ENCODE measurements around the gene TTC22.

The TTC22 gene

DNA sequence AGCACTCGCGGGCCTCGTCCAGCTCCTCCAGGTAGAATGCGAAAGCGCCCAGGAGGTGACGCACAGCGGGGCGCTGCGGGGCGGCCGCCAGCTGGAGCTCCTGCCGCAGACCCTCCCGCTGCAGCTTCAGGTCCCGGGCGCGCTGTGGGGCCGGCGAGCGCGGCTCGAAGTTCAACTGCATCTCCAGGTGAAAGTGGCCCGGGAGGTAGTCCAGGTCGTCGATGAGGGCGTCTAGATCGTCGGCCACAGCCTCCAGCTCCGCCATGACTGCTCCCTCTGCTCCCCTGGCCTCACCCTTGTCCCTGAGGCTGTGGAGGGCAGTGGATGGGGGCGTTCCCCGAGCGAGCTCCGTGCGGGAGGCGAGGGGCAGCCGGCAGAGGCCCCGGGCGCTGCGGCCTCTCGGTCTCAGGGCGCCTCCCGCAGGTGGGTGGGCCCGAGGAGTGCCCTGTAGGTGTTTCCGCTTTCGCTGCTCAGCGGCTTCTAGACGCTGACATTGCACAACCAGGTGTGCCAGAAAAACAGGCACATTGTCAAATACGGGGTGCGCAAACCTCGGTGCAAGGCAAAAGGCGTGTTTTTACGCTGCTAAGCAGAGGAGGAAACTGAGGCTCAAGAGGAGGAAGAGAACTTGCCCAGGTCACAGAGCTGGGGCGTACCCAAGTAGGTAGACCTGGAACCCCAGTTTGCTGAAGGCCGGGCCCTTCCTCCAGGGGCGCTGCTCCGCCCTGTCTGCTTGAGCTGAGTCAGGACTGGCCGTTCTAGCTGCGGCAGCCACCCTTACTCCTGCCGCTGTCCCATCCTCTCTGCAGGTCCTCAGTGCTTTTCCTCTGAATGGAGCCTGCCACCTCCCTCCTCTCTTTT is at the start of gene TTC22:
Gene TTC22 (minus strand): TSS at position 425 of the 861 bp plus-strand sequence. CDS start 160 bp downstream, at position 265.
- in situ Hi-C loops (cut with HindIII; ENCODE audit: low sequenced_read_pairs) = no loop called here

DNA sequence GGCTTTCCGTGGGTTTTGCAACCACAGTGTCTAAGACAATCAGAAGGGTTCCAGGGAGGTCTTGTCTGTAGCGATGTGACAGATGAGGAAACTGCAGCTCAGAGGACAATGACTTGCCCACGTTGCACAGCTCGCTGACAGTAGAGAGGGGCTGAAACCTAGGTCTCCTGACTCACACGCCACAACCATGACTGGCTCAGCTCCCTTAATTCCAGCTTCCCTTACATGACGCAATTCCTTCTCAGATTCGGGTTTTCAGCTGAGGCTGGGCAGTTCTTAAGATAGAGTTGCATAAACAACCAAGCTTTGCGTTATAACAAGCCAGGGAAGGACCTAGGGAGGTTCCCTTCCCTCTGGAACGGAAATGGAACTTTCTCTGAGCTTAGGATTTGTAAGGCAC is 49.6 kb upstream of the TTC22 start:
- in situ Hi-C loops (cut with HindIII; ENCODE audit: low sequenced_read_pairs) = no loop called here

DNA sequence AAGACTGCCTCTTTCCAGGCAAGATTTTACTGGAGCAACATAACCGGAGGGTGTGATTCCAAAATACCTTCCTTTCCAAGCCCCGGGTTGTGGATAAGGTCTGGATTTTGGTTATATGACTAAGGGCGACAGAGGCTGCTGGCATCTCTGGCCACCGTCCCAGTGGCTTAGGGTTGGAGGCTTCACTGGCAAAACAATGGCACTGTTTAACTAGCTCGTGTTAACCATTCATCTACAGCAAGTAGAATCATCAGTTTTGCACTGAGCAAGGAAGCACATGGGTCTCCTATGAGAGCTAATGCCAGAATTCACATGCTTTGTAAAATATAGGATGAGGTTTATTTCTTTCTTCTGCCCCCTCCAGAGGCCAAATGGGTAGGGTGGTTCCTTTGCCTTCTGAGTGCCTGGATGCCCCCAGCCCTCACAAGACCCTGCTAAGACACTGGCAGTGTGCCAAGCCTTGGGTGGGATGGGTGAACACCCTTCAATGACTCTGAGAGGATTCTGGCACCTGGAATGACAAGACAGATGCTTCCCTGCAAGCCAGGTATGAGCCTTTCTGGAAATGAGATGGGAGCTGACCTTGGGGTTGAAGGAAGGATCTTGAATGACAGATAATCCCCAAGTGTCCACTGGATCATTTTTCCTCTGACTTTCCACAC is 49.1 kb upstream of the TTC22 start:
- in situ Hi-C loops (cut with HindIII; ENCODE audit: low sequenced_read_pairs) = no loop called here

DNA sequence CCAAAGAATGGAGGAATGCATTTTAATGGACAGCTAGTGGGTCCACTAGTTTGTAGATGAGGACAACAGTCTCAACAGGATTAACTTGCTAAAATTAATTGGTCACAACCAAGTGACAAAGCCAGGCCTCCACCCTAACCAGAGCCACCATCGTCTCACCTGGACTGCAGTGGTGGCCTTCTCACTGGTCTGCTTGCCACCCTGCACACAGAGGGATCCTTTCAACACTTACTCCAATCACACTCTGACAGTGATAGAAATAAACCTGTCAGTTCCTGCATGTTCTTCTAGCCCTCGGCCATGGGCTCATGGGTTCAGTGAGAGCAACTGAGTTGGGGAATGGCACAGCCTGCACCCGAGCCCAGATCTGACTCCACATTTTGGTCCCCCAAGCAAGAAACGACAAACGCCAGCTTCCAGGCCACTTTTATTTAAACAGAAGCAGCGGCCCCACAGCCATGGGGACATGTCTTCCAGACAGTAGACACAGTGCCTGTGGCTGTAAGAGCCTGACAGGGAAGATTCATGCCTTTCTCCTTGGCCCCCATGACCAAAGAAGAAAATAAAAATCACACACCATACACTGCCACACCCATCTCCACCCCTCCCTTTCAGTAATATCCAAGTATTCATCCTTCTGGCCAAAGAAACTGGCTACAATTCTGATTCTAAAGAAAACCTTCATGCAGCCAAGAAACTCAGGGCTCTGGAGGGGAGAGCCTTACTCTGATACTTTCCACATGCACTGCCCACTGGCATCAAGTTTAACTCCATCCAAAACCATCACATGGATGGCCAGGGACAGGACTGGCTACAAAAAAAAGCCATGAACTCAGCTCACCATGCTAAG is 48.3 kb upstream of the TTC22 start:
- in situ Hi-C loops (cut with HindIII; ENCODE audit: low sequenced_read_pairs) = no loop called here

DNA sequence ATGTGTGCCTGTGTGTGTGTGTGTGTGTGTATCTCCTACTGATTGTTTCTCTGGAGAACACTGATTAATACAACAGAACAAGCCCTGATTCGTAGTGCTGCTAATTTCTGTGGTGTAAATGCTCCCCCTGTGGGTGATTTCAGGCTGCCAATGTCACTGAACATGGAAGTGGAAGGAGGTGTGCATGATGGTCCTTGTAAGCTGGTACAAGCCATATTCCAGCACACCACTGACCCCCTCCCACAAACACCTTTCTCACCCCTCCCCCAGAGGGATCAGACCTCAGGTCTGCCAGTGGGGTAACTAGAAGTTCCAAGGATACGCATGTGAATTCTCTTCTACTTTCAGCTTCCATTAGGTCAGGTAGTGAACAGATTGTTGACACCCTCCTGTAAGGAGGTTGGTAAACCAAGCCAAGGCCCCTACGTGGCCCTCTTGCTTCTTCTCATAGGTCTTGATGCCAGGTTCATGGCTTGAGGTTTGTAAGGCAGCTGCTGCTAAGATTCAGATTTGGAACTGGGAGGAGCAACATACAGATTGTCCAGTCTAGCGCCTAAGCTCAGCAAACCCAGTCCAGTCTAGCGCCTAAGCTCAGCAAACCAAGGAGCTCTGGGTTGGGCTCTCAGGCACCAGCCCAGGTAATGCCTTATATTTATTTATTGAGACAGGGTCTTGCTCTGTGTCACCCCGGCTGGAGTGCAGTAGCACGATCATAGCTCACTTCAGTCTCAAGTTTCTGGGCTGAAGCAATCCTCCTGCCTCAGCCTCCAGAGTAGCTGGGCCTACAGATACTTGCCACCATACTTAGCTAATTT is 47.2 kb upstream of the TTC22 start:
- in situ Hi-C loops (cut with HindIII; ENCODE audit: low sequenced_read_pairs) = no loop called here

DNA sequence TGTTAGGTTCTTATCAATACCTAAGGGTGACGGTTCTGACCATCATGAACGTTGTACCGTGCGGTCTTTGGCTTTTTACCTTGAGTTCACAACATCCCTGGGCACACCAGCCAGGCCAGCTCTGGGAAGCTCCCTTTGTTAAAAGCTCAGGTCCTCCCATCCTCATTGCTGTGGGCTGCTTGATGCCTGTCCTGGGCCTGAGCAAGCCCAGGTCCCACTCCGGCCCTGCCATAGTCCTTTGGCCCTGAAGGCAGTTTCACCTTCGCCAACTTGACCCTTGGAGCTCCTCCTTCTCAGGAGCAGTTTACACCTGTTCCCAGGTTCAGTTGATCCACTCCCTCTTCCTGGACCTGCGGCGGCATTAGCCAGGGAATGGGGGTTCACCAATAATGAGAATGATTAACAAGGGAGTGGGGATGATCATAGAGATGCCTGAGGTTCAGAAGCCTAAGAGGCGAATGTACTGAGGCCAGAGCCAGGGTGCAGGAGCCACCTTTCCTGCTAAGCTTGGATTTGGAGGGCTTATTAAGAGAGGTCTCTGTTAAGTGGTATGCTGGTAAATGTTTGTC is 45.7 kb upstream of the TTC22 start:
- in situ Hi-C loops (cut with HindIII; ENCODE audit: low sequenced_read_pairs) = no loop called here

DNA sequence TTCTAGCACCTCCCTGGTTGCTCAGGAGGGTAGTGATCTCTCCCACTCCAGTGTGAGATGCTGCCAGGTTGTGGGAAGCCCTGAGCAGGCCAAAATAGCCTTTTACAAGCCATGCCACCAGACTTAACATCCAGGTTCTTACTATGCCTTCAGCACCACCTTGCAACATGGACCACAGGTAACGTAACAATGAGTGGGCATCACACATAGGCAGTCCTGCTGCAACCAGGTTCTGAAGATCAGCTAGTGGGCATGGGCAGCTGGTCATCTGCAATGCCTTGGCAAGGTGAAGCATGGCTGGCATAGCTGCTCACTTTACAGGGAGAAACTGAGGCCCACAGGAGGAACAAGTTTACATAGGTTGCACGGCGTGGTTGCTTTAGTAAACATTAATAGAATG is 45.2 kb upstream of the TTC22 start:
- in situ Hi-C loops (cut with HindIII; ENCODE audit: low sequenced_read_pairs) = no loop called here

DNA sequence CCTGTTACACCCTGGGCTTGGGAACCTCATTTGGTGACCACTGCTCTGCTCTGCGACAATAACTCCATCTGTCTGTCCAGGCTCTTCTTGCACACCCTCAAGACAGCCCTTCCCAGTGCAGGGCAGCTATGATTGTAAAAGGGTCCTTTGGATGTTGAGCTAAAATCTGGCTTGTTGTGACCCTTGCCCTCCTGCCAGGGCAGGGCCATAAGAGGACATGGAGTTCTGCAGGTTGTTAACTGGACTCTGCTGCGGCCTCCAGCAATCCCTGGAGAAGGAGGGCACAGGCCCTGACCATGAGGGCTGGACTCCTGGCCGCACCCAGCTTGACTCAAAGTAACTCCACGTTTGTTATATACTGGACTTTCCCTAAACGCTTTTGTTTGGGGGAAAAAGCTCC is 44.6 kb upstream of the TTC22 start:
- in situ Hi-C loops (cut with HindIII; ENCODE audit: low sequenced_read_pairs) = no loop called here

DNA sequence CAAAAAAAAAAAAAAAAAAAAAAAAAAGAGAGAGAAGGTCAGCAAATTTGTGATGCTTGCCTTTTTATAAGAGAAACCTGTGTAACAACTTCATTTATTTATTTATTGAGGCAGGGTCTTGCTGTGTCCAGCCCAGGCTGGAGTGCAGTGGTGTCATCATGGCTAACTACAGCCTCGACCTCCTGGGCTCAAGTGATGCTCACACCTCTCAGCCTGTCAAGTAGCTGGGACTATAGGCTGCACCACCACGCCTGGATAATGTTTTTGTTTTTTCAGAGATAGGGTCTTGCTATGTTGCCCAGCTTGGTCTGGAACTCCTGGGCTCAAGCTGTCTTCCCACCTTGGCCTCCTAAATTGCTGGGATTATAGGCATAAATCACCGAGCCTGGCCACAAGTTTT is 43.4 kb upstream of the TTC22 start:
- in situ Hi-C loops (cut with HindIII; ENCODE audit: low sequenced_read_pairs) = no loop called here

DNA sequence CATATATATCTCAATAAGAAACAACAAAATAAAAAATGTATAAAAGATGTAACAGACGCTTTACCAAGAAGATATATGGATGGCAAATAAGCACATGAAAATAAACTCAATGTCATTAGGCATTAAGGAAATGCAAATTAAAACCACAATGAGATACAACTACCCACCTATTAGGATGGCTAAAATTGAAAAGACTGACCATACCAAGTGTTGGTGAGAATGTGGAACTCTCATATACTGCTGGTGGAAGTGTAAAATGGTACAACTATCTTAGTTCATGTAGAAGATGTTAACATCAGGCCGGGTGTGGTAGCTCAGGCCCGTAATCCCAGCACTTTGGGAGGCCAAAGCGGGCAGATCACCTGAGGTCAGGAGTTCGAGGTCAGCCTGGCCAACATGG is 42.3 kb upstream of the TTC22 start:
- in situ Hi-C loops (cut with HindIII; ENCODE audit: low sequenced_read_pairs) = no loop called here

DNA sequence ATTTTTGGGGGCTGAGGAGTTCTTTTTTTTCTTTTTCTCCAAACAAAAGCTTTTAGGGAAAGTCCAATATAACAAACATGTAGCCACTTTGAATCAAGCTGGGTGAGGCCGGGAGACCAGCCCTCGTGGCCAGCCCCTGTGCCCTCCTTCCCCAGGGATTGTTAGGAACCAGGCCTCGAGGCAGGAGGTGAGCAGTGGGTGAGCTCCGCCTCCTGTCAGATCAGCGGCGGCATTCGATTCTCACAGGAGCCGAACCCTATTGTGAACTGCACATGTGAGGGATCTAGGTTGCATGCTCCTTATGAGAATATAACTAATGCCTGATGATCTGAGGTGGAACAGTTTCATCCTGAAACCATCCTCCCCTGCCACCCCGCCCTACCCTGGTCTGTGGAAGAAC is 41.8 kb upstream of the TTC22 start:
- in situ Hi-C loops (cut with HindIII; ENCODE audit: low sequenced_read_pairs) = no loop called here

DNA sequence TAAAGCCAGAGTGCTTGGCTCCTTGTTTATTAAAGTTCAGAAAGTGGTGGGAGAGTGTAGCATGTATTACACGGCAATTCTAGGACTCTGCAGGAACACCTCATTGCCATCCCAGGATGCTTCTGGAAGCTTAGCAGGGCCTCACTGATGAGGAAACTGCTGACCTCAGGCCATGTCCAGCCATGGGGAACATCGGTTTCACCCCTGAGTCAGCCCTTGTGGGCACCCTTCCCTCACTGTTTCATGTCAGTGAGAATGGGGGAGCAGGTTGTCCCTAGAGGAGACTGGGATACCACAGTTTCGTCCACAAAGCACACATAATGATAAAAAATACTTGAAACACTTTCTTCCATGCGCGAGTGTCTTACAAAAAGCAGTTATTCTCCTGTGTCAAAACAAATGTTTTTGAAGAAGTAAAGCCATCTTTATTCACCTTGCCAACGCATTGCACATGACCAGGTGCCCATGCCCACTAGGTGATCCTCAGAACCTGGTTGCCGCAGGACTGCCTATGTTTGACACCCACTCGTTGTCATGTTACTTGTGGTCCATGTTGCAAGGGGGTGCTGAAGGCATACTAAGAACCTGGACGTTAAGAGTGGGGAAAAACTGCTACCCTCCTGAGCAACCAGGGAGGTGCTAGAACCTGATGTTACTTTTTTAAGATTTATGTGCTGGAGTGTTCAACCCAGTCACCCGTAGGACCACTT is 41.2 kb upstream of the TTC22 start:
- in situ Hi-C loops (cut with HindIII; ENCODE audit: low sequenced_read_pairs) = no loop called here

DNA sequence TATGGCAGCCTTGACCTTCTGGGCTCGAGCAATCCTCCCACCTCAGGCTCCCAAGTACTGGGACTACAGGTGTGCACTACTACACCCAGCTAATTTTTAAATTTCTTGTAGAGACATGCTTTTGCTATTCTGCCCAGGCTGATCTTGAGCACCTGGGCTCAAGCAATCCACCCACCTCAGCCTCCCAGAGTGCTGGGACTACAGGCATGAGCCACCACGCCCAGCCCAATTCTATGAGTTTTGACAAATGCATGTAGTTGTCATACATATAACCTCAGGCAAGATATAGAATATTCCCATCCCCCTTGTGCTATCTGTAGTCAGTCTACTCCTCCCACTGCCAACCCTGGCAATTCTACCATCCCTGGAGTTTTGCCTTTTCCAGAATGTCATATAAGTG is 38.7 kb upstream of the TTC22 start:
- in situ Hi-C loops (cut with HindIII; ENCODE audit: low sequenced_read_pairs) = no loop called here

DNA sequence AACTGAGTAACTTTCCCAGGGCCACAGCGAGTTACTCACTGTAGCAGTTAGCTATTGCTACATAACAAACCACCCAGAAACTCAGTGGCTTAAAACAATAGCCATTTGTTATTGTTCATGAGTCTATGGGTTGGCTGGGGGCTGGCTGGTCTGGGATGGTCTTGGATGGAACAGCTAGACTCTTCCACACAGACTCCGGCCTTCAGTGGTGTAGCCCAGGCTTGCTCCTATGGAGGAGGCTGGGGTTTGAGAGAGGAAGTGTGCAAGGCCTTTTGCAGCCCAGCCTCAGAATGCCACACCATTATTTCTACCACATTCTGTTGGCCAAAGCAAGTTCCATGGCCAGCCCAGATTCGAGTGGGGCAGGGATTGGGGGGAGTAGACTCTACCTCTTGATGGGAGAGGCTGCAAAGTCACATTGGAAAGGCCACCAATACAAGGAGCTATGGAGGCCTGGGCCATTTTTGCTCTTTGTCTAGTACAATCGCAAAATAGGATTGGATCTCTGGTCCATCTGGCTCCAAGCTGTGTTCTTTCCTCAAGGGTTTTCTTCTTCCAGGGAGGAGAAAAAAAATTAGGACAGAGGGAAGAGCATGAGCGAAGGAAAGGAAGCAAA is 37.5 kb upstream of the TTC22 start:
- in situ Hi-C loops (cut with HindIII; ENCODE audit: low sequenced_read_pairs) = no loop called here

DNA sequence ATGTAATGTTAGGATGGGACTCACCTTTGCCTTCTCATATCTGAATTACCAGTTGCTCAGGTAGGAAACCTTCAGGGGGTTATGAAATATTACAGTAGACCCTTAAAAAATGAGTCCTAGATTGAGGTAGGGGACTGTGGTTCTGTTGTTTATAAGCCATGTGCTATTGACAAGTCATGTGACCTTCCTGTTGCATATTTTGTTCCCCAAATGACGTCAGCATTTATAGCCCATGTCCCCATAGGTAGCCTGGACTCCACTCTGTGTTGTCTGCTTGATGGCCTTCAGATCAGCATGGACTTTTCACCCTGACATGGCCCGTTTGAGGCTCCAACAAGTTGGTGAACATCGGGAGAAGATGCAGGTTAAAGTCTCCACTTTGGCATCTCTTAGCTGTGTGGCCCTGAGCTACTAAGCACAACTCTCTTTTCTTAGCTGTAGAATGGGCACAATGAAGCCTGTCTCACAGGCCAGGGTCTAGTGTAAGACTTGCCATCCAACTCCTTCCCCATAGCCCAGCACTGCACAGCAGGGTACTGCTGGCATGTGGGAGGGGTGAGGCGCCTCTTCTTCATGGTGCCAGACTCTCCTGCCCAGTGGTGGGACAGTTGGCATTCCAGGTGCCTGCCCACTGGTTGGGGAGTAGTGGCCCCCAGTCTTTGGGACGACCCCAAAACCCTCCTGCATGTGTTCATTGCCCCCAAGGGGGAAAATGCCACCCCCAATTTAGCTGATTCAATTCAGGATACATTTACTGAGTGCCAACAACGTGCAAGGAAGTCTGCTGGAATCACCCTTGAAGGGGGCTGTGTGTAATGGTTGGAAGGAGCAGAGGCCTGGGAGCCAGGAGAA is 36.1 kb upstream of the TTC22 start:
- in situ Hi-C loops (cut with HindIII; ENCODE audit: low sequenced_read_pairs) = no loop called here

DNA sequence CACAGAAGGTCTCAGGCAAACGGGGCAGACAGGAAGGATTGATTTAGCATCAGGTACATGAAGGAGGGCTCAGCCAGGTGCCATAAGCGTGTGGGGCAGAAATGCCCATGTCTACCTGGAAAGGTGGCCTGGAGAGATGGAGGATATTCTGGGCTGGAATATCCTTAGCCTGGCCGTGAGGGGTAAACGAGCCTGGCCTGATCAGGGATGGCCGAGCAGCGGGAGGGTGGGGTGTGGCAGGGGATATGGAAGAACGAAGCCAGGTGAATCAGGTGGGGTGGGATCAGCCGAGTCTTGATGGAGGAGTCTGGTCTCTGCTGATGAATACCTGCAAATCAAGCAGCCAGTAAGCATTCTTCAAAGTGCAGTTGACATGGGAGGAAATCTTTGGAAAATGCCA is 35.5 kb upstream of the TTC22 start:
- in situ Hi-C loops (cut with HindIII; ENCODE audit: low sequenced_read_pairs) = no loop called here

DNA sequence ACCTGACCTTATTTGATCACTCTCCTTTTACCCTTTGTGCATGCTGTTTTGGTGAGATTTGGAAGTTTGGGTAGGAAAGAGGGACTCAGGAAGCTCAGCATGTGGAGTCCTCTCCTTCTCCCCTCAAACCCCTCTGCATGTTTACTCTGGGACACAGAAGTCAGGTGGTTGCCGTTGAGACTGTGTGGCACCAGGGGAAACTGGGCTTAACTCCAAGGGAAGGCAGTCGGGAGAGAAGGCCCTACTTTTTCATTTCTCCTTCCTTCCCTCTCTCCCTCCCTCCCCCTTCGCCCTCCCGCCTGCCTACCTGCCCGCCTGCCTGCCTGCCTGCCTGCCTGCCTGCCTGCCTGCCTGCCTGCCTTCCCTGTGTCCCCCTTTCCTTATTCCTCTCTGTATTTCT is 34.8 kb upstream of the TTC22 start:
- in situ Hi-C loops (cut with HindIII; ENCODE audit: low sequenced_read_pairs) = no loop called here

DNA sequence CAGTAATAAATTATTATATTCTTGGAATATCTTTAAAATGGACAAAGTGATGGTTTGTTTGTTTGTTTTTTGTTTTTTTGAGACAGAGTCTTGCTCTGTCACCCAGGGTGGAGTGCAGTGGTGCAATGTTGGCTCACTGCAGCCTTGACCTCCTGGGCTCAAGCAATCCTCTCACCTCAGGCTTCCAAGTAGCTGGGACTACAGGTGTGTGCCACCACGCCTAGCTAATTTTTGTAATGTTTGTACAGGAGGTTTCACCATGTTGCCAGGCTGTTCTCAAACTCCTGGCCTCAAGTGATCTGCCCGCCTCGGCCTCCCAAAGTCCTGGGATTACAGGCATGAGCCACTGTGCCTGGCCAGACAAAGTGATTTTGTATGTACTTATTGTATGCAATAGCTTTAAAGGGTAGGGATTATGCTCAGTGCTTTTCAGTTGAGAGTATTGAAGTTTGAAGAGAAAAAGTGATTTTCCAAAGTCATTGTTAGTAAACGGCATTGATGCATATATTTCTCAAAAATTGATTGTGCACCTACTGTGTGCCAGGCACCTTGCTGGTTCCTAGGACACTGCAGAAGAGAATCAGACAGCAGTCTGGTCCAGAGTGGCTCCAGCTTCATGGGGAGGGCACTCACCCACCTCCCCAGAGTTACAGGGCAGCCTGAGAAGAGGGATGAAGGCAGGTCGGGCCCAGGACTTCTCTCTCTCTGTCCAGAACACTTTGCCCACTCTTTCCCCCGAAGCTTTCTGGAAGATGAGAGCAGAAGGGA is 34.2 kb upstream of the TTC22 start:
- in situ Hi-C loops (cut with HindIII; ENCODE audit: low sequenced_read_pairs) = no loop called here

Measured in DLD1 (cell line).